SK-N-MC (cell line): ENCODE results near the gene HMGCS1.

Experiments
- EZH2 ChIP-seq: fragments of 200-600 bp; sonication (generic); IDR thresholded peaks from one replicate; pipeline ENCODE4 v1.6.1; 2017; ENCODE audit warnings: antibody characterized with exemption
- POLR2AphosphoS5 ChIP-seq: IDR thresholded peaks from 2 replicates; pipeline ENCODE4 v1.6.1; 2012; ENCODE audit warnings: mild to moderate bottlenecking, low read depth, low read length, borderline replicate concordance

- no peak for TF ChIP-seq EZH2
- no peak for TF ChIP-seq POLR2AphosphoS5
Observed at GRCh38 chr5:43358726-43359125, 45.5 kb upstream of the HMGCS1 start.
